Large intestine (tissue), 3 donors: ENCODE measurements around the gene PEAK1. TPM values are rescaled to one million over a fixed set of nuclear protein-coding genes. Genes with fewer than 3 reads are reported as not detected.
"Not testable (repeated sequence)": the region's sequence is repeated elsewhere in the genome, so short reads cannot be mapped to it uniquely, and the experiment has no call there.

Experiments used
- DNase-seq, 2 donors: peaks; one replicate each; pipeline versions ENCODE4 v3.0.0 to v3.0.0-alpha.2; 2013
- H3K27ac ChIP-seq: one replicate; pipeline ENCODE4 v1.5.1; 2013; ENCODE audit warnings: low read length
- H3K27me3 ChIP-seq: 2 replicates; pipeline ENCODE4 v1.6.1; 2013; ENCODE audit warnings: low read length; ENCODE audit not compliant: control insufficient read depth, insufficient read depth
- H3K36me3 ChIP-seq: 2 replicates; pipeline ENCODE4 v1.6.1; 2013; ENCODE audit warnings: low read length; ENCODE audit not compliant: control insufficient read depth, insufficient read depth
- H3K4me1 ChIP-seq: one replicate; pipeline ENCODE4 v1.6.1; 2013; ENCODE audit warnings: low read length; ENCODE audit not compliant: control insufficient read depth, insufficient read depth
- H3K4me3 ChIP-seq: one replicate; pipeline ENCODE4 v1.5.1; 2013; ENCODE audit warnings: low read length
- H3K9me3 ChIP-seq: one replicate; pipeline ENCODE4 v1.6.1; 2013; ENCODE audit warnings: mild to moderate bottlenecking, low read depth, low read length, moderate library complexity; ENCODE audit not compliant: control insufficient read depth
- WGBS: methylation state at CpG from one replicate; pipeline ENCODE4 v1.1.5; 2013; ENCODE audit warnings: low lambda C conversion rate; ENCODE audit not compliant: insufficient coverage; 5-methylcytosine and 5-hydroxymethylcytosine counted together
- polyA plus RNA-seq: library from polyadenylated mRNA; unstranded; fragments of 120-200 nt; gene quantifications from one replicate; pipeline ENCODE4 v1.2.1, GENCODE V29; 2013

Gene PEAK1
- polyA plus RNA-seq, 1 donor, result 25.7 TPM

DNA sequence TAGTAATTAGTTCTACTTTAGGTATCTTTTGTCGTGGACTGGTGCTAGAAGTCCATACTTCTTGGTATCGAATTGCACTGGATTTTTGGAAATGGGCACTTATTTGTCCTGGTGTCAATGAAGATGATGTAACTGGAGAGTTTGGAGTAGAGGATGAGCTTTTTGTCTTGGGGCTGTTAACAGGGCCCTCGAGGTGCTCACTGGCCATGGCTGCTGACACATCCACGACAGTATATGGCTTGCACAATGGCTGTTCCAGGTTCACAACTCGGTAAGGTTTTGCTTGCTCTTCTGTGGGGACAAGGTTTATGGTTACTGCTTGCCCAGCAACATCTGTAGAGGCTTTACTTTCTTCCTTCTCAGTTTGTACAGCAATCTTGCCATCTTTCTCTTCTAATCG, 239.6 kb downstream of the PEAK1 start:
- Histone ChIP-seq H3K27me3 (no peaks in the 10 kb centered on the region), H3K36me3 (peaks cover 10% of the 10 kb centered on the region), H3K4me1 (peaks cover 22% of the 10 kb centered on the region), H3K4me3 (no peak overlapping the region), H3K9me3 (no peaks in the 10 kb centered on the region), H3K27ac (peak overlapping the region; percentile 62)
- no CpG with 5 or more reads among the region's 6 CpGs for WGBS
- no peak for DNase-seq

DNA sequence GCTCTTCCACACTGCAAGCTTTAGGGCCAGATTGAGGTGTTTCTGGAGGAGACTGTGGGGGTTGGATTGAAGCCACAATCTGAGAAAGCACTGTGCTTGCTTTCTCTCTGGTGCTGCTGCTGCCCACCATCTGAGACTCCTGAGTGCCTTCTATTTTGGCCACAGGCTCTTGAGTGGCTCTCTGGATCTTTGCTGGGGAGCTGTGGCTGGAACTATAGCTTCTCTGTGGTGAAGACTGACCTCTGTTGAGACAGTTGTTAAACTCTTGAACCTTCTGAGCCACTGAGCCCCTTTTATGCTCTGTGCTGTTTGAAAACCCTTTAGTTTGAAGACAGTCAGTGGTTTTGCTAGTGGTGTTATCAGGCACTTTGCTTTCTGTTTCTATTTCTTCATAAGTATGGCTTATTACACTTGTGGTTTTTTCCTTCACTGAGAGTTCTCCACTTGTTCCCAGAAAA, 240.3 kb downstream of the PEAK1 start:
- peak; percentile 33 to 63 for DNase-seq

DNA sequence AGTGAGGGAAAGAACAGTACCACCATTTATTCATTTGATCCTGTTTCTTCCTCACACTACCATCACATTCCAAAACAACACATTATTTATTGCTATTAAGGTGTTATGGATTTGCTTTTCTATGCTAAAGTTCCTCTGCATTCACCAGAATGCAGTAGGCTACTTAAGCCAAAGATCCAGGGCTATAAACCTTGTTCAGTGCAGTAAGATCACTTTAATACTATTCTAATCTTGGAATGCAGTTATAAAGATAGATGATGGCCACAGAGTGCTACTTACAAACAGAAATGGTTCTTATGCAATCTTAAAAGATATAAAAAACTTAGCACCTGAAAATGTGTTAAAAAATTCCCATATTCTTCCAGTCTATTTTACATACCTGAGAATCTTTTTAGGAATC, 241.5 kb downstream of the PEAK1 start:
- peaks cover 10% of the 10 kb centered on the region for H3K36me3 ChIP-seq
- H3K27ac ChIP-seq, result peak overlapping the region; percentile 4
- H3K27me3 ChIP-seq, result no peaks in the 10 kb centered on the region
- peak in 1 of 2 donors; percentile 43 for DNase-seq
- no peaks in the 10 kb centered on the region for H3K9me3 ChIP-seq
- no peak overlapping the region for H3K4me3 ChIP-seq
- peaks cover 25% of the 10 kb centered on the region for H3K4me1 ChIP-seq

More for the DNA sequence above, 240.3 kb downstream of the PEAK1 start:
- Histone ChIP-seq H3K27me3 (no peaks in the 10 kb centered on the region), H3K27ac (peak overlapping the region; percentile 62), H3K9me3 (no peaks in the 10 kb centered on the region), H3K4me1 (peaks cover 22% of the 10 kb centered on the region), H3K36me3 (peaks cover 10% of the 10 kb centered on the region), H3K4me3 (no peak overlapping the region)

DNA sequence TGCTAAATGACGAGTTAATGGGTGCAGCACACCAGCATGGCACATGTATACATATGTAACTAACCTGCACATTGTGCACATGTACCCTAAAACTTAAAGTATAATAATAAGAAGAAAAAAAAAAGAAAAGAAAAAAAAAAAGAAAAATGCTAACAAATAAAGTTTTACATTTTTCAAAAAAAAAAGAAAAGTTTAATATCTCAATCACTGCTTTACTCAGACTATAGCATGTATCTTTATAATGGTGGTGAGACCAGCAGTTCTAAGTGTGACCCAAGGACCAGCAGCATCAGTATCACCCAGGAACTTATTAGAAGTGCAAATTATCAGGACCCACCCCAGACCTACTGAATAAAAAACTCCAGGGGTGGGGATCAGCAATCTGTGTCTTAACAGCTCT, 243.8 kb downstream of the PEAK1 start:
- WGBS, result no CpG with 5 or more reads among the region's 1 CpG
- H3K4me3 ChIP-seq, H3K9me3 ChIP-seq, DNase-seq, H3K27me3 ChIP-seq, H3K27ac ChIP-seq: not testable (repeated sequence)
- Histone ChIP-seq H3K4me1 (peaks cover 25% of the 10 kb centered on the region), H3K36me3 (peaks cover 10% of the 10 kb centered on the region)

DNA sequence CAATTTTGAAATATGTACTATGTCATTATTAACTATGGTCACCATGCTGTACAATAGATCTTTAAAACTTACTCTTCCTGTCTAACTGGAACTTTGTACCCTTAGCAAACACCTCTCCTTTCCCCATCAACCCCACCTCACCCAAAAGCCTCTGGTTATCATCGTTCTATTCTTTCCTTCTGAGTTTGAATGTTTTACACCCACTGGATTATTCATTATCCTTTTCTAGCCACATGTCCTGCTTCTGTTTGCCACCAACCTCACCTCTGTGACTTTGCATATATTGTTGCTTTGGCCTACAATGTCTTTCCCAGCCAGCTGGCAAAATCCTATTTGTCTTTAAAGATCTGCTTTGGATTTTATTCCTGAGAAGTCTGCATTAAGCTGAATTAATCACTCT, 246.4 kb downstream of the PEAK1 start:
- Histone ChIP-seq H3K36me3 (no peaks in the 10 kb centered on the region), H3K27me3 (no peaks in the 10 kb centered on the region), H3K4me3 (no peak overlapping the region), H3K9me3 (no peaks in the 10 kb centered on the region), H3K27ac (peak overlapping the region; percentile 42), H3K4me1 (peaks cover 8% of the 10 kb centered on the region)
- 43% methylated on average over 1 of the region's 1 CpG for WGBS
- peak; percentile 31 to 74 for DNase-seq

DNA sequence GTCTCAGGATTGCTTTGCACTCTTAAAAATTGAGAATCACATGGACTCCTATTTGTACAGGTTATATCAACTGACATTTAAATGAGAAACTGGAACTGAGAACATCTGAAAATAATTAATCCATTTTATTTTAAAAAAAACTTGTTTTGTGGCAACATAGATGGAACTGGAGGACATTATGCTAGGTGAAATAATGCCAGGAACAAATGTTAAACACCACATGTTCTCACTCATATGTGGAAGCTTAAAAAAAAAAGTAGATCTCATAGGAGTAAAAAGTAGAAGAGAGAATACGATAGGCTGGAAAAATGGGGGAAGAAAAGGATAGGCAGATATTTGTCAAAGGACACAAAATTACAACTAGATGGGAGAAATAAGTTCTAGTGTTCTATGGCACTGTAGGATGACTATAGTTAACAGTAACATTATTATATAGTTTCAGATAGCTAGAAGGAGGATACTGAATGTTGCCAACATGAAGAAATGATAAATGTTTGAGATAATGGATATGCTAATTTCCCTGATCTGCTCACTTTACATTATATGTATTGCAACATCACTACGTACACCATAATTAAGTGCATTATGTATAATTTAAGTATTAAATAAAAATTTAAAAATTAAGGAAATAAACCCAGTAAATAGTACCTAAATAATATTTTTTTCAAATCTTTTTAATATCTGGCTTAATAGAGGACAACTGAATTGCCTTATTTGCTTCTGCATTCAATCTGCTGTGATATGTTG, 248.5 kb downstream of the PEAK1 start:
- no peak overlapping the region for H3K27ac ChIP-seq
- peaks cover 2% of the 10 kb centered on the region for H3K36me3 ChIP-seq
- H3K9me3 ChIP-seq, result no peaks in the 10 kb centered on the region
- no peak overlapping the region for H3K4me3 ChIP-seq
- WGBS, result 100% methylated on average over 2 of the region's 2 CpGs
- no peak for DNase-seq
- H3K4me1 ChIP-seq, result peaks cover 3% of the 10 kb centered on the region
- no peaks in the 10 kb centered on the region for H3K27me3 ChIP-seq

DNA sequence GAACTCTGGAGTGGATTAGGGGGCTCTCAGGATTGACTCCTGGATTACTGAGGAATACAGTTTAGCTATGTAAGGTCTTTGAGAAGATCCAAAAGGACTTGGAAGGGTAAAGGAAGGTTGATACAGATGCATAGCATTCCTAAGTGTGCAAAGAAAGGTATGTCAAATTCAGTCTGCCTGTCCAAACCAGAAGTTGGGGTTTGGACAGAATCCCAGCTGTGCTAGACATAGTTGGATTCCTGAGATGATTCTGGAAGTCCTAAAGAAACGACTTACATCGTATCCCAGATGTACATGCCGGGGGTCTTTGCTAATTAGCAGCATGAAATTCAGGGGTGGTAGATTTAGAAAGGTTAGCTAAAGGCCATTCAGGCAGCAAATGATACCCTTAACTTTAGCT, 251.3 kb downstream of the PEAK1 start:
- Histone ChIP-seq H3K9me3 (no peaks in the 10 kb centered on the region), H3K27ac (no peak overlapping the region), H3K4me3 (no peak overlapping the region), H3K4me1 (peaks cover 2% of the 10 kb centered on the region), H3K27me3 (no peaks in the 10 kb centered on the region), H3K36me3 (peaks cover 2% of the 10 kb centered on the region)
- no CpG with 5 or more reads among the region's 3 CpGs for WGBS
- no peak for DNase-seq

DNA sequence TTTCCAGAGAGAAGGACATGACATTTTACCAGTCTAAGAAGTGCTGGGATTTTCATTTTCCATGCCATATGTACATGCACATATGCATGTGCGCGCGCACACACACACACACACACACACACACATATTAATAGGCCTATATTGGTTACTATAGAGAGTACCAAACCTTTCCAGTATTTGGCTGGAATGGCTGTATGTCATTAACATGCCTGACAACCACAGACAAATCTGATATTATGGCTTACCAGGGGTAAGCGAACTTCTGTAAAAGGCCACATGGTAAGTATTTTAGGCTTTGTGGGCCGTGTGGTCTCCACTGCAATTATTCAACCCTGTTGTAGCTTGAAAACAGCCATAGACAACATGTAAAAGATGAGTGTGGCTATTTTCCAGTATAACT, 251.8 kb downstream of the PEAK1 start:
- Histone ChIP-seq H3K4me3 (no peak overlapping the region), H3K4me1 (no peaks in the 10 kb centered on the region), H3K36me3 (peaks cover 2% of the 10 kb centered on the region), H3K27me3 (no peaks in the 10 kb centered on the region), H3K9me3 (no peaks in the 10 kb centered on the region), H3K27ac (no peak overlapping the region)
- no peak for DNase-seq
- WGBS, result no CpG with 5 or more reads among the region's 5 CpGs

DNA sequence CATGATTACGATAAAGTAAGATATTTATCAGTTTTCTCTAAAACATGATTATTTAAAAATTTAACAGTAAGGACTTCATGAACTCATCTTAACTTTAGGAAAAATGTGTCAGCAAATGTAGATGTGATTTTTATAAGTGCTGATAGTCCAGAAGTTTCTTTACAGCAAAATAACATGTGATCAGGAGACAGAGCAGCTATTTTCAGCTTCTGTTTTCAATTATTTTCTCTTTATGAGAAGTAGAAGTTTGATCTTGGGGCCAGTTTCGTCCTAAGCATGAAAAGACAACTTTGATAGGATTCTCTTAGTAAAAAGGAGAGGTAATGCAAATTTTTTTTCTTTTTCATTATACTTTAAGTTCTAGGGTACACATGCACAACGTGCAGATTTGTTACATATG, 252.5 kb downstream of the PEAK1 start:
- no peaks in the 10 kb centered on the region for H3K9me3 ChIP-seq
- no peaks in the 10 kb centered on the region for H3K27me3 ChIP-seq
- H3K4me1 ChIP-seq, result no peaks in the 10 kb centered on the region
- H3K27ac ChIP-seq, result no peak overlapping the region
- peaks cover 2% of the 10 kb centered on the region for H3K36me3 ChIP-seq
- H3K4me3 ChIP-seq, result no peak overlapping the region
- WGBS, result 100% methylated on average over 2 of the region's 3 CpGs
- no peak for DNase-seq

DNA sequence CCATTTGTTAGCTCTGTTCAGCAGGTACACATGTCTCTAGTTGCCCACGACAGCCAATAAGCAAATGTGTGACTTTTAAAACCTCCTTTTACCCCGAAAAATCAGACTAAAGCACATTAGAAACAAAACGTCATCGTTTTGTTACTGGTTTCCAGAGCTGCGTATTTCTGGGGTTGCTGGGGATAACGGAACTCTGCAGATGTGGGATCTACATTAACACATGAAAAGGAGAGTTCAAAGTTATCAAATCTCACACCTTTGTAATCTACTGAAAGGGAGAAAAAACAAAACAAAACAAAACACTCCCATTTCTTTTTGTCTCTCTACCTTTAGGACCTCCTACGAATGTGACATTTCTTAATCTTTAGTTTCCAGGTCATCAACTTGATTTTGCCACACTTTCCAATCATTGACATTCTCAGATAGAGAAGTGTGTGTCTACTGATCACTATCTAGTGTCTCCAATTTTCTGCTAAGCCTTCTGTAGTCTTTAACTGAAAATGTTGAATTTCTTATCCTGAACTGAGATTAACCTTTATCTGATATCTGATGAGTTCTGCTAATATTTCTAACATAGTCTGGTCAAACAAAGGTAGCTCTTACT, 256.0 kb downstream of the PEAK1 start:
- WGBS, result 59% methylated on average over 2 of the region's 7 CpGs
- no peak for DNase-seq

More for the DNA sequence above, 256.0 kb downstream of the PEAK1 start:
- Histone ChIP-seq H3K9me3 (no peaks in the 10 kb centered on the region), H3K4me1 (peaks cover 23% of the 10 kb centered on the region), H3K4me3 (no peak overlapping the region), H3K36me3 (peaks cover 2% of the 10 kb centered on the region), H3K27me3 (no peaks in the 10 kb centered on the region), H3K27ac (no peak overlapping the region)
